Measurements from ENCODE around the gene STIM2. TPM values are rescaled to one million over a fixed set of nuclear protein-coding genes. Genes with fewer than 3 reads are reported as not detected.
A peak's percentile ranks its signal among the peaks of the same experiment; 100 is the strongest.

STIM2 gene
- total RNA-seq, 1 donor from 2014 or later, result 25.8 TPM

GRCh38 chr4:27066591-27066990 is 205.9 kb downstream of the STIM2 start:
- H3K79me2 ChIP-seq (ENCODE audit: low read depth), result no peaks in the 10 kb centered on the region
- no peak for DNase-seq (ENCODE audit: low spot score)
- no peak overlapping the region for H3K27ac Mint-ChIP-seq
- H2AFZ ChIP-seq (replicated peaks), result no peak overlapping the region
- no peaks in the 10 kb centered on the region for H3K27me3 ChIP-seq
- H3K9me3 ChIP-seq (ENCODE audit: low read depth), result no peaks in the 10 kb centered on the region
- H3K4me3 Mint-ChIP-seq, result no peak overlapping the region
- H3K27ac ChIP-seq, result no peak overlapping the region
- H3F3A ChIP-seq (ENCODE audit: low read depth), result no peaks in the 10 kb centered on the region
- H3K36me3 ChIP-seq, result no peaks in the 10 kb centered on the region
- no peaks in the 10 kb centered on the region for H3K9me3 Mint-ChIP-seq
- H3K4me2 ChIP-seq, result no peak overlapping the region
- H3K4me3 ChIP-seq, result no peak overlapping the region
- peaks cover 6% of the 10 kb centered on the region for H3K27me3 Mint-ChIP-seq (ENCODE audit: insufficient read depth, low read depth)
- H3K36me3 Mint-ChIP-seq, result no peaks in the 10 kb centered on the region
- TF ChIP-seq EZH2 (IDR thresholded peaks at IDR 0.05), result no peak
- TF ChIP-seq, protein P1, sequence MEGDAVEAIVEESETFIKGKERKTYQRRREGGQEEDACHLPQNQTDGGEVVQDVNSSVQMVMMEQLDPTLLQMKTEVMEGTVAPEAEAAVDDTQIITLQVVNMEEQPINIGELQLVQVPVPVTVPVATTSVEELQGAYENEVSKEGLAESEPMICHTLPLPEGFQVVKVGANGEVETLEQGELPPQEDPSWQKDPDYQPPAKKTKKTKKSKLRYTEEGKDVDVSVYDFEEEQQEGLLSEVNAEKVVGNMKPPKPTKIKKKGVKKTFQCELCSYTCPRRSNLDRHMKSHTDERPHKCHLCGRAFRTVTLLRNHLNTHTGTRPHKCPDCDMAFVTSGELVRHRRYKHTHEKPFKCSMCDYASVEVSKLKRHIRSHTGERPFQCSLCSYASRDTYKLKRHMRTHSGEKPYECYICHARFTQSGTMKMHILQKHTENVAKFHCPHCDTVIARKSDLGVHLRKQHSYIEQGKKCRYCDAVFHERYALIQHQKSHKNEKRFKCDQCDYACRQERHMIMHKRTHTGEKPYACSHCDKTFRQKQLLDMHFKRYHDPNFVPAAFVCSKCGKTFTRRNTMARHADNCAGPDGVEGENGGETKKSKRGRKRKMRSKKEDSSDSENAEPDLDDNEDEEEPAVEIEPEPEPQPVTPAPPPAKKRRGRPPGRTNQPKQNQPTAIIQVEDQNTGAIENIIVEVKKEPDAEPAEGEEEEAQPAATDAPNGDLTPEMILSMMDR (IDR thresholded peaks at IDR 0.05), result no peak
- TF ChIP-seq EZH2phosphoT487 (IDR thresholded peaks at IDR 0.05), result no peak
- no peaks in the 10 kb centered on the region for H3K4me1 ChIP-seq
- H4K20me1 ChIP-seq (ENCODE audit: low read depth), result no peaks in the 10 kb centered on the region
- no peak overlapping the region for H3K9ac ChIP-seq
- H3K4me1 Mint-ChIP-seq, result peaks cover 10% of the 10 kb centered on the region

- no peak overlapping the region for H3K9ac ChIP-seq
- no peaks in the 10 kb centered on the region for H3F3A ChIP-seq (ENCODE audit: low read depth)
Measured at GRCh38 chr4:27068151-27068867, 207.7 kb downstream of the STIM2 start.

More at GRCh38 chr4:27068151-27068867, 207.7 kb downstream of the STIM2 start:
- H3K9me3 Mint-ChIP-seq, result no peaks in the 10 kb centered on the region
- H3K27me3 ChIP-seq, result no peaks in the 10 kb centered on the region
- no peak for TF ChIP-seq EZH2 (IDR thresholded peaks at IDR 0.05)
- TF ChIP-seq EZH2phosphoT487 (IDR thresholded peaks at IDR 0.05), result no peak
- TF ChIP-seq, protein P1 (IDR thresholded peaks at IDR 0.05), result no peak
- no peak overlapping the region for H3K4me2 ChIP-seq
- H3K4me1 Mint-ChIP-seq, result peaks cover 10% of the 10 kb centered on the region
- H3K36me3 ChIP-seq, result no peaks in the 10 kb centered on the region
- H3K36me3 Mint-ChIP-seq, result no peaks in the 10 kb centered on the region
- H3K27ac Mint-ChIP-seq, result peak overlapping the region; percentile 50
- no peak overlapping the region for H3K27ac ChIP-seq
- H3K4me3 ChIP-seq, result no peak overlapping the region
- no peak overlapping the region for H3K4me3 Mint-ChIP-seq
- no peaks in the 10 kb centered on the region for H3K9me3 ChIP-seq (ENCODE audit: low read depth)
- no peaks in the 10 kb centered on the region for H3K4me1 ChIP-seq
- H3K27me3 Mint-ChIP-seq (ENCODE audit: insufficient read depth, low read depth), result peaks cover 6% of the 10 kb centered on the region
- no peaks in the 10 kb centered on the region for H3K79me2 ChIP-seq (ENCODE audit: low read depth)
- no peak for DNase-seq (ENCODE audit: low spot score)
- no peaks in the 10 kb centered on the region for H4K20me1 ChIP-seq (ENCODE audit: low read depth)
- H2AFZ ChIP-seq (replicated peaks), result no peak overlapping the region

Data from neural progenitor cell (in vitro differentiated cells).